Peyer's patch (tissue), 4 donors: ENCODE measurements around the gene ITPRIP.

ENCODE experiments used
- POLR2A ChIP-seq, 2 donors: fragments of 450-650 bp; IDR thresholded peaks; one replicate each; pipeline ENCODE4 v1.5.1; 2017; ENCODE audit warnings: antibody characterized with exemption in 2 of 2, mild to moderate bottlenecking in 2 of 2, moderate library complexity in 2 of 2
- TF ChIP-seq, protein P1 (sequence below), 6 experiments: fragments of 450-650 bp in 4 of 6; fragments of 200-600 bp in 2 of 6; sonication (generic) in 1 of 6; IDR thresholded peaks; one replicate each; pipeline ENCODE4 v1.5.1; 2017 to 2019; ENCODE audit warnings: antibody characterized with exemption in 6 of 6, mild to moderate bottlenecking in 3 of 6, moderate library complexity in 1 of 6

DNA sequence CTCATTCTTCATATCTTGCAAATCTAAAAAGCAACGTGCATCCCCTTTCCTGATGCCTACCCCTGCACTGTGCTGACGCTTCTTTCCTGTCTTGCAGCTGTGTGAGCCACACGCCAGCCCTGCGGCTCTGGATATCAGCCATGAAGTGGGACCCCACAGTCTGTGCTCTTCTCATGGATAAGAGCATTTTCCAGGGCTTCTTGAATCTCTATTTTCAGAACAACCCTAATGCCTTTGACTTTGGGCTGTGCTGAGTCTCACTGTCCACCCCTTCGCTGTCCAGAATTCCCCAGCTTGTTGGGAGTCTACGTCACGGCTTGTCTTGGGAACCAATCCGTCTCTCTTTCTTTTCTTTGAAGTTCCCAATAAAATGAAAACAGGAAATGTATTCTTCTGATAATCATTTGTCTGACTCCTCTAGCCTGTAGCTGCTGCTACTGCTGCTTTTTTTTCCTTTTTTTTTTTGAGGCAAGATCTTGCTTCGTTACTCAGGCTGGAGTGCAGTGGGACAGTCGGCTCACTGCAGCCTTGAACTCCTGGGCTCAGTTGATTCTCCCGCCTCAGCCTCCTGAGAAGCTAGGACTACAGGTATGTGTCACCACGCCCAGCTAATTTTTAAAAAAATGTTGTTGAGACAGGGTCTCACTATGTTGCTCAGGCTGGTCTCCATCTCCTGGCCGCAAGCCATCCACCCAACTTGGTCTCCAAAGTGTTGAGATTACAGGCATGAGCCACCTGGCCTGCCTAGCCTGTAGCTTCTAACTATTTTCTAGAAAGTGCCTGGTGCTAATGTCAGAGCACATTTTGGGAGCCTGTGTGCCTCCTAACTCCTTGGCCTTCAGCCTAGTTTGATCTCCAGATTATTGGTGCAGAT lies 39.0 kb downstream of the ITPRIP start:
- TF ChIP-seq, protein P1, sequence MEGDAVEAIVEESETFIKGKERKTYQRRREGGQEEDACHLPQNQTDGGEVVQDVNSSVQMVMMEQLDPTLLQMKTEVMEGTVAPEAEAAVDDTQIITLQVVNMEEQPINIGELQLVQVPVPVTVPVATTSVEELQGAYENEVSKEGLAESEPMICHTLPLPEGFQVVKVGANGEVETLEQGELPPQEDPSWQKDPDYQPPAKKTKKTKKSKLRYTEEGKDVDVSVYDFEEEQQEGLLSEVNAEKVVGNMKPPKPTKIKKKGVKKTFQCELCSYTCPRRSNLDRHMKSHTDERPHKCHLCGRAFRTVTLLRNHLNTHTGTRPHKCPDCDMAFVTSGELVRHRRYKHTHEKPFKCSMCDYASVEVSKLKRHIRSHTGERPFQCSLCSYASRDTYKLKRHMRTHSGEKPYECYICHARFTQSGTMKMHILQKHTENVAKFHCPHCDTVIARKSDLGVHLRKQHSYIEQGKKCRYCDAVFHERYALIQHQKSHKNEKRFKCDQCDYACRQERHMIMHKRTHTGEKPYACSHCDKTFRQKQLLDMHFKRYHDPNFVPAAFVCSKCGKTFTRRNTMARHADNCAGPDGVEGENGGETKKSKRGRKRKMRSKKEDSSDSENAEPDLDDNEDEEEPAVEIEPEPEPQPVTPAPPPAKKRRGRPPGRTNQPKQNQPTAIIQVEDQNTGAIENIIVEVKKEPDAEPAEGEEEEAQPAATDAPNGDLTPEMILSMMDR (IDR thresholded peaks at IDR 0.05) = no peak
- TF ChIP-seq POLR2A (IDR thresholded peaks at IDR 0.05) = no peak
